ENCODE data around the gene PRR16.

GRCh38 chr5:120479066-120479465, 15.0 kb downstream of the PRR16 start:
- TF ChIP-seq ZNF274 (IDR thresholded peaks at IDR 0.05; ENCODE audit: low read depth, low read length) (no peak), YY1 (IDR thresholded peaks at IDR 0.05; ENCODE audit: insufficient read depth, insufficient read length) (no peak), SUZ12 (IDR thresholded peaks at IDR 0.05; ENCODE audit: extremely low read depth, insufficient read depth, insufficient read length) (no peak)
